Left ventricle myocardium inferior (tissue), 1 donor: ENCODE data around the gene PLD5. TPM values are rescaled to one million over a fixed set of nuclear protein-coding genes. Genes with fewer than 3 reads are reported as not detected.

Source experiments
- DNase-seq: peaks from one replicate; pipeline ENCODE4 v3.0.0-alpha.2; 2020
- H3K27ac ChIP-seq: fragments of 200-600 bp; replicated peaks from 2 replicates; pipeline ENCODE4 v1.8.0; 2021
- H3K27me3 ChIP-seq: fragments of 200-600 bp; 2 replicates; pipeline ENCODE4 v1.8.0; 2021; ENCODE audit warnings: low read depth
- H3K36me3 ChIP-seq: fragments of 200-600 bp; 2 replicates; pipeline ENCODE4 v1.8.0; 2021
- H3K4me1 ChIP-seq: fragments of 200-600 bp; 2 replicates; pipeline ENCODE4 v1.8.0; 2021
- H3K4me3 ChIP-seq: fragments of 200-600 bp; 2 replicates; pipeline ENCODE4 v1.8.0; 2021; ENCODE audit warnings: mild to moderate bottlenecking, moderate library complexity
- H3K9me3 ChIP-seq: fragments of 200-600 bp; replicated peaks from 2 replicates; pipeline ENCODE4 v1.8.0; 2021
- intact Hi-C: fragments of 100-400 bp; cut with micrococcal nuclease; formaldehyde crosslinking; loops from one replicate; pipeline ENCODE4 v1.11.0; 2022
- total RNA-seq: library from RNA; stranded (reverse); fragmentation: NEBNext Ultra II Directional; extraction: Animal tissue kit (Norgen Biotek cat#: 25700); gene quantifications from one replicate; pipeline ENCODE4 v1.2.1, GENCODE V29; 2021
- TF ChIP-seq, protein P1 (sequence below): fragments of 200-600 bp; IDR thresholded peaks from 2 replicates; pipeline ENCODE4 v1.8.0; 2021; ENCODE audit warnings: antibody characterized with exemption, mild to moderate bottlenecking, borderline replicate concordance
- donor health status: DM: no; HTN: yes; CAD: no; lungs with severe emphysema.

Gene PLD5
- total RNA-seq, 1 donor from 2014 or later: 0.11 TPM

DNA sequence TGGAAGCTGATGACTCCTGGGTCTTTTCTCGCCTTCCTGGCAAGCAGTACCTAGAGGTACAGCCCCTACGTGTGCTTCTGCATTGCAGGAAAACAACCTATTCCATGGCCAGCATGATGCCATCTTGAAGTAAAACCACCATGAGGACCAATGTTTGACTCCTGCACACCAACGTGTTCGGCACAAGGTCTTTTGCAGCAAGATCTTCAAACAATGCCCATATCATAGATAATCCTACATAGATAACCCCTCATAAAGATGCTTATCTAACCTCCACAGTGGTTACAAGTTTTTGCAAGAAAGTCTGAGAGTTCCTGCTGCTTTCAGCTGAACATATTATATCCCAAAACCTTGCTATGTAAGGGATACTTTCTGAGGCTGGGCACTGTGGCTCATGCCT lies 384.5 kb downstream of the PLD5 start:
- no peaks in the 10 kb centered on the region for H3K9me3 ChIP-seq
- no peaks in the 10 kb centered on the region for H3K36me3 ChIP-seq
- no peak overlapping the region for H3K27ac ChIP-seq
- H3K4me1 ChIP-seq: no peaks in the 10 kb centered on the region
- no peak for DNase-seq
- TF ChIP-seq, protein P1, sequence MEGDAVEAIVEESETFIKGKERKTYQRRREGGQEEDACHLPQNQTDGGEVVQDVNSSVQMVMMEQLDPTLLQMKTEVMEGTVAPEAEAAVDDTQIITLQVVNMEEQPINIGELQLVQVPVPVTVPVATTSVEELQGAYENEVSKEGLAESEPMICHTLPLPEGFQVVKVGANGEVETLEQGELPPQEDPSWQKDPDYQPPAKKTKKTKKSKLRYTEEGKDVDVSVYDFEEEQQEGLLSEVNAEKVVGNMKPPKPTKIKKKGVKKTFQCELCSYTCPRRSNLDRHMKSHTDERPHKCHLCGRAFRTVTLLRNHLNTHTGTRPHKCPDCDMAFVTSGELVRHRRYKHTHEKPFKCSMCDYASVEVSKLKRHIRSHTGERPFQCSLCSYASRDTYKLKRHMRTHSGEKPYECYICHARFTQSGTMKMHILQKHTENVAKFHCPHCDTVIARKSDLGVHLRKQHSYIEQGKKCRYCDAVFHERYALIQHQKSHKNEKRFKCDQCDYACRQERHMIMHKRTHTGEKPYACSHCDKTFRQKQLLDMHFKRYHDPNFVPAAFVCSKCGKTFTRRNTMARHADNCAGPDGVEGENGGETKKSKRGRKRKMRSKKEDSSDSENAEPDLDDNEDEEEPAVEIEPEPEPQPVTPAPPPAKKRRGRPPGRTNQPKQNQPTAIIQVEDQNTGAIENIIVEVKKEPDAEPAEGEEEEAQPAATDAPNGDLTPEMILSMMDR: no peak
- intact Hi-C loops: no loop called here
- peaks cover 7% of the 10 kb centered on the region for H3K27me3 ChIP-seq
- H3K4me3 ChIP-seq: no peak overlapping the region

- no peaks in the 10 kb centered on the region for H3K4me1 ChIP-seq
- H3K9me3 ChIP-seq: no peaks in the 10 kb centered on the region
- no peak overlapping the region for H3K4me3 ChIP-seq
- peaks cover 7% of the 10 kb centered on the region for H3K27me3 ChIP-seq
- TF ChIP-seq, protein P1: no peak
- no peak for DNase-seq
- no peaks in the 10 kb centered on the region for H3K36me3 ChIP-seq
- intact Hi-C loops: no loop called here
- no peak overlapping the region for H3K27ac ChIP-seq
Measured at GRCh38 chr1:242139442-242139841, 385.1 kb downstream of the PLD5 start.

GRCh38 chr1:242133796-242134195 lies 390.7 kb downstream of the PLD5 start:
- no peaks in the 10 kb centered on the region for H3K36me3 ChIP-seq
- DNase-seq: no peak
- peaks cover 10% of the 10 kb centered on the region for H3K9me3 ChIP-seq
- H3K27me3 ChIP-seq: no peaks in the 10 kb centered on the region
- H3K27ac ChIP-seq: no peak overlapping the region
- TF ChIP-seq, protein P1: no peak
- intact Hi-C loops: no loop called here
- no peaks in the 10 kb centered on the region for H3K4me1 ChIP-seq
- no peak overlapping the region for H3K4me3 ChIP-seq

DNA sequence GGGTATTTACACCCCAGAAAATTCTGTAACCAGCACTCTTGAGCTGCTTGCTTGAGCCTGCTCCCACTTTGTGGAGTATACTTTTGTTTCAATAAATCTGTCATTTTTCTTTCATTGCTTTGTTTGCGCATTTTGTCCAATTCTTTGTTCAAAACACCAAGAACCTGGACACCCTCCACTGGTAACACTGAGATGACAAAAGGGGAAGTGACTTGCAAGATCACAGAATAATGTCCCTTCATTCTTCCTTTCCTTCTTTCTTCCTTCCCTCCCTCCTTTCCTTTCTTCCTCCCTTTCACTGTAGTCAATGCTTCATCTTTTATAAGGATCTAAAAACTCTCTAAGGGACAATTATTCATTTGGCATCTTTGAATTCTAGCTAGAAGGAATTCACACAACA lies 391.1 kb downstream of the PLD5 start:
- Histone ChIP-seq H3K36me3 (no peaks in the 10 kb centered on the region), H3K4me3 (no peak overlapping the region), H3K27me3 (no peaks in the 10 kb centered on the region), H3K9me3 (peaks cover 10% of the 10 kb centered on the region), H3K27ac (no peak overlapping the region), H3K4me1 (no peaks in the 10 kb centered on the region)
- TF ChIP-seq, protein P1: no peak
- intact Hi-C loops: no loop called here
- no peak for DNase-seq

GRCh38 chr1:242132121-242132817 lies 392.2 kb downstream of the PLD5 start:
- TF ChIP-seq, protein P1: no peak
- intact Hi-C loops: no loop called here
- H3K27ac ChIP-seq: no peak overlapping the region
- no peak for DNase-seq
- H3K4me3 ChIP-seq: no peak overlapping the region
- no peaks in the 10 kb centered on the region for H3K36me3 ChIP-seq
- no peaks in the 10 kb centered on the region for H3K4me1 ChIP-seq
- no peaks in the 10 kb centered on the region for H3K27me3 ChIP-seq
- H3K9me3 ChIP-seq: peaks cover 10% of the 10 kb centered on the region
